Measurements from ENCODE around the gene NEIL1.
"Not testable (repeated sequence)": the region's sequence is repeated elsewhere in the genome, so short reads cannot be mapped to it uniquely, and the experiment has no call there.

The NEIL1 gene

DNA sequence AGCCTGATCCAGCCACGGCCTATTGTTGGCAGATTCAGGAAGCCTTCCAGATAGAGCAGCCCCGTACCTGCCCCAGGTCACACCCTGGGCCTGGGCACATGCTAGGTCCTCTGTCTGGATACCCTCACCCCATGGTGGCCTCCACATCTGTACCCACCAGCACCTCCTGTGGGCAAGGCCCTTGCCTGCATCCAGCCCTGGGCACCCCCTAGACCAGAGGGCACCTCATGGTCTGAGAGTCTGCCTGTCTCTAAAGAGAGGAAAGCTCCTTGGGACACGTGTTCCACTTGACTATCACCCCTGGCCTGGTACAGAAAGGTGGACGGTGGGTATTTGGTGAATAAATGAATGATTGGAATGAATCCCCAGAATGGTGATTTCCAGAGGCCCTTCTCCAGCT is 19.8 kb upstream of the NEIL1 start:
- TF ChIP-seq CTCF (IDR thresholded peaks at IDR 0.05; ENCODE audit: control insufficient read depth, insufficient read depth, low read depth, low read length, missing control alignments), result no peak
- H3K4me3 ChIP-seq (ENCODE audit: control insufficient read depth, low read depth, low read length), result no peak overlapping the region
- DNase-seq (ENCODE audit: low read depth), result no peak

GRCh38 chr15:75327491-75327890 is 19.3 kb upstream of the NEIL1 start:
- no peak for TF ChIP-seq CTCF (IDR thresholded peaks at IDR 0.05; ENCODE audit: control insufficient read depth, insufficient read depth, low read depth, low read length, missing control alignments)
- H3K4me3 ChIP-seq (ENCODE audit: control insufficient read depth, low read depth, low read length), result no peak overlapping the region
- DNase-seq (ENCODE audit: low read depth), result no peak

DNA sequence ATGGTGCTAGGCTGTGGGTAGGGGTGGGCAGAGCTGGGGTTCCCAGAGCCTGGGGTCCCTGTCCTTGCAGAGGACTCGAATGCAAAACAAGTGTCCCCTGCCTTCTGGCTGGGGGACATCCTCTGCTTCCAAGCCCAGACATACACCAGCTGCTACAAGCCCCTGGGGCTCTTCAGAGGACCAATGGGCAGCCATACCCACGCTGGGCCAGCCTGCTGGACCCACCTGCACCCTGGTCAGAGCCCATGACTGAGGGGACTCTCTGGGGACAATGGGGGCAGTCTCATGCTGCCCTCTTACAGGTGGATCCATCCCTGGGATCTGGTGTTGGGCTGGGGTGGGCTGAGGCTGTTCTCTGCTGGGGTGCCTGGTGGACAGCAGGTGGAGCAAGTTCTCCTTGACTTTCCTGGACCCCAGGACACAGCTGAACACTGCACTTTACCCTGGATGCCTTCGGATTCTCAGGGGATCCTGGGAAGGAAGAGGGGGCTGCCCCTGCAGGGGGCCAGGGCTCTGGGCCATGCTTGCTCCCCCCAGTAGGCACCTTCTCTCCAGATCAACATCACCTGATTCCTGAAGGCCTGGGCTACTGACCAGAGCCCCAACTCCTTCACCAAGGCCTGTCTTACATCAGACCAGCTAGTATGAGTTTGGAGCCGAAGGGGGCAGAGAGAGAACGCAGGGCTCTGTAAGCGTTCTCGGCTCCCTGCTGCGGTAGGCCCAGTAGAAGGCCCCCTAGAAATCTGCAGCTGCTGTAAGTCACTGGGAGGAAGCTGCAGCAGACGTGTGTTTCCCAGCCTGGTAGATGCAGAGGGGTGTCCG is 18.1 kb upstream of the NEIL1 start:
- H3K4me3 ChIP-seq (ENCODE audit: control insufficient read depth, low read depth, low read length), result no peak overlapping the region
- no peak for DNase-seq (ENCODE audit: low read depth)
- no peak for TF ChIP-seq CTCF (IDR thresholded peaks at IDR 0.05; ENCODE audit: control insufficient read depth, insufficient read depth, low read depth, low read length, missing control alignments)

GRCh38 chr15:75329571-75329970 is 17.3 kb upstream of the NEIL1 start:
- no peak overlapping the region for H3K4me3 ChIP-seq (ENCODE audit: control insufficient read depth, low read depth, low read length)
- no peak for TF ChIP-seq CTCF (IDR thresholded peaks at IDR 0.05; ENCODE audit: control insufficient read depth, insufficient read depth, low read depth, low read length, missing control alignments)
- DNase-seq (ENCODE audit: low read depth), result no peak

DNA sequence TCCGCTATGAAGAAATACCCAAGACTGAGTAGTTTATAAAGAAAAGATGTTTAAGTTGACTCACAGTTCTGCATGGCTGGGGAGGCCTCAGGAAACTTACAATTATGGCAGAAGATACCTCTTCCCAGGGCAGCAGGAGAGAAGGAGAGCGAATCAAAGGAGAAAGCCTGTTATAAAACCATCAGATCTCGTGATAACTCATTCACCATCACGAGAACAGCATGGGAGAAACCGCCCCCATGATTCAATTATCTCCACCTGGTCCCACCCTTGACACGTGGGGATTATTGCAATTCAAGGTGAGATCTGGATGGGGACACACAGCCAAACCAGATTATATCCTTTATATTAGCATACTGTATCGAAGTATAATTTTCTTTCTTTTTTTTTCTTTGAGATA is 14.7 kb upstream of the NEIL1 start:
- DNase-seq (ENCODE audit: low read depth); H3K4me3 ChIP-seq (ENCODE audit: control insufficient read depth, low read depth, low read length): not testable (repeated sequence)

DNA sequence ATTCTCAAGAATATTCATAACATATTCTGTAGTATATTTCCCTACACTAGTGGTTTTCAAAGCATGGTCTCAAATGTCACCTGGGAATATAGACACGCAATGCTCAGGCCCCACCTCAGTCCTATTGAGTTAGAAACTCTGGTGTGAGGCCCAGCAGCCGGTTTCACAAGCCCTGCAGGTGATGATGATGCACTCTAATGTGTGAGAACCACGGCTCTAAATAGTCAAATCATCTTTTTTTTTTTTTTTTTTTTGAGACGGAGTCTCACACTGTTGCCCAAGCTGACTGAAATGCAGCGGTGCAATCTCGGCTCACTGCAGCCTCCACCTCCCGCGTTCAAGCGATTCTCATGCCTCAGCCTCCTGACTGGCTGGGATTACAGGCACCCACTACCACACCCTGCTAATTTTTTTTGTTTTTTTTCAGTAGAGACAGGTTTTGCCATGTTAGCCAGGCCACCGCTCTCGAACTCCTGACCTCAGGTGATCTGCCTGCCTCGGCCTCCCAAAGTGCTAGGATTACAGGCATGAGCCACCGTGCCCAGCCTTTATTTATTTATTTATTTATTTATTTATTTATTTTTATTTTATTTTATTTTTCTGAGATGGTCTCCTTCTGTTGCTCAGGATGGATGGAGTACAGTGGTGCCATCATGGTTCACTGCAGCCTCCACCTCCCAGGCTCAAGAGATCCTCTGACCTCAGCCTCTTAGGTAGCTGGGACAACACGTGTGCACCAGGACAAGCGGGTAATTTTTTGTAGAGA is 13.0 kb upstream of the NEIL1 start:
- H3K4me3 ChIP-seq (ENCODE audit: control insufficient read depth, low read depth, low read length); DNase-seq (ENCODE audit: low read depth): not testable (repeated sequence)

- H3K4me3 ChIP-seq (ENCODE audit: control insufficient read depth, low read depth, low read length), result peak overlapping the region; percentile 81
- DNase-seq (ENCODE audit: low read depth), result no peak
- TF ChIP-seq CTCF (IDR thresholded peaks at IDR 0.05; ENCODE audit: control insufficient read depth, insufficient read depth, low read depth, low read length, missing control alignments), result no peak
Observed at GRCh38 chr15:75335313-75335704, 11.5 kb upstream of the NEIL1 start.

Data from AG09309 (cell line).